ENCODE measurements around the gene ACVRL1. TPM values are rescaled to one million over a fixed set of nuclear protein-coding genes. Genes with fewer than 3 reads are reported as not detected.

The ACVRL1 gene
- total RNA-seq, 1 donor, result 9.8 TPM

DNA sequence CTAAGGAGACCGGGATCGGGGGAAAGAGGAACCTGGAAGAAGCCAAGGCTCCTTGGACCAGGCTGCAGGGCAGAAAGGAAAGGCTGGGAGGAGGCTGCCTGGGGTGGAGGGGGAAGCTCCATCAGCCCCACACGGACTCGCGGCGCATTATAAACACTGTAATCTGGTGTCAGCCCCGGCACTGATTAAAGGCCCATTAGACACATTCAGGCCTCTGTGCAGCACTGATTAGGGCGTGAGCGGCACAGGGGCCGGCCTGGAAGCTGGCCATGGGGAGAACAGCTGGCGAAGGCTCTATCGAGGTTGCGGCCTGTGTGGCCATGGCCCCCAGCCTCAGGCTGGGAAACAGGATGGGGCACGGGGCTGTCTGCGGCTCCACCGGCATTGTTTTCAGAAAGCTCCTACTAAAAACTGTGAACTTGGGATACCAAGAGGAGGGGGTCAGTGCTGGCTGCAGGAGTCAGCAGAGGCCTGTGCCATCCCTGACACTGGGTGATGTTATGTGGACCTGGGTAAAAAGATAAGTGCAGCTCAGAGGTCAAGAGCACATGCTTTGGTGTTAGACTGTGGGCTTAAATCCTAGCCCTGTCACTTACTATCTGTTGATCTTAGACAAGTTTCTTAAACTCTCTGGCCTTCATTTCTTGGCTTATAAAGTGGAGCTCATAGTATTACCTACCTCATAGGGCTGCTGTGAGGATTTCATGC lies 10.6 kb downstream of the ACVRL1 start:
- no peak overlapping the region for H3K4me2 ChIP-seq (ENCODE audit: insufficient read depth, low read length)
- no peak overlapping the region for H3K27ac ChIP-seq (ENCODE audit: low read depth, low read length)
- no peak overlapping the region for H2AFZ ChIP-seq (ENCODE audit: low read length)

DNA sequence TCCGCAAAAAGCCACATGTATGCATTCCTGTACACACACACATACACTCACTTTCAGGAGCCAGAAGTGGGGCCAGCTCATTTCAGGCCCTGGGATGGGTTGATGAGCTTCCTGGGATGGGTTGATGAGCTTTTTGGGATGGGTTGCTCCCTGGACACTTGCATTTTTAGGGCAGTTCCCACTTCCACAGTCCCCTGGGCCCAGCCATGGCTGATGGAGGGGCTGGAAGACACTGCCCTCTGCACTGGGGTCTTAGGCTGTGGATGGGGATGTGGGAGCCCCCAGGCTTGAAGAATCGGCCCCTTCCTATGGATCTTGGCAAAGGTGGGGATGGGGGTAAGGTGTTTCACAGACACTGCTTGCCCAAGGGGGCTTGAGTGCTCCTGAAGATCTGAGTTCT lies 12.7 kb downstream of the ACVRL1 start:
- Histone ChIP-seq H3K79me2 (ENCODE audit: insufficient read depth, low read length) (no peaks in the 10 kb centered on the region), H3K4me2 (ENCODE audit: insufficient read depth, low read length) (no peak overlapping the region)

More for the DNA sequence above, 10.6 kb downstream of the ACVRL1 start:
- Histone ChIP-seq H3K4me1 (ENCODE audit: insufficient read depth, low read length) (peaks cover 4% of the 10 kb centered on the region), H3K4me3 (ENCODE audit: insufficient read depth, low read length) (no peak overlapping the region), H3K36me3 (ENCODE audit: insufficient read depth, low read length) (no peaks in the 10 kb centered on the region), H3K27me3 (ENCODE audit: insufficient read depth, low read length) (no peaks in the 10 kb centered on the region), H3K79me2 (ENCODE audit: insufficient read depth, low read length) (no peaks in the 10 kb centered on the region), H3K9me3 (ENCODE audit: low read depth, low read length) (no peaks in the 10 kb centered on the region), H4K20me1 (ENCODE audit: insufficient read depth, low read length) (no peaks in the 10 kb centered on the region)
- TF ChIP-seq, protein P1, sequence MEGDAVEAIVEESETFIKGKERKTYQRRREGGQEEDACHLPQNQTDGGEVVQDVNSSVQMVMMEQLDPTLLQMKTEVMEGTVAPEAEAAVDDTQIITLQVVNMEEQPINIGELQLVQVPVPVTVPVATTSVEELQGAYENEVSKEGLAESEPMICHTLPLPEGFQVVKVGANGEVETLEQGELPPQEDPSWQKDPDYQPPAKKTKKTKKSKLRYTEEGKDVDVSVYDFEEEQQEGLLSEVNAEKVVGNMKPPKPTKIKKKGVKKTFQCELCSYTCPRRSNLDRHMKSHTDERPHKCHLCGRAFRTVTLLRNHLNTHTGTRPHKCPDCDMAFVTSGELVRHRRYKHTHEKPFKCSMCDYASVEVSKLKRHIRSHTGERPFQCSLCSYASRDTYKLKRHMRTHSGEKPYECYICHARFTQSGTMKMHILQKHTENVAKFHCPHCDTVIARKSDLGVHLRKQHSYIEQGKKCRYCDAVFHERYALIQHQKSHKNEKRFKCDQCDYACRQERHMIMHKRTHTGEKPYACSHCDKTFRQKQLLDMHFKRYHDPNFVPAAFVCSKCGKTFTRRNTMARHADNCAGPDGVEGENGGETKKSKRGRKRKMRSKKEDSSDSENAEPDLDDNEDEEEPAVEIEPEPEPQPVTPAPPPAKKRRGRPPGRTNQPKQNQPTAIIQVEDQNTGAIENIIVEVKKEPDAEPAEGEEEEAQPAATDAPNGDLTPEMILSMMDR (IDR thresholded peaks at IDR 0.05; ENCODE audit: extremely low read depth, low read depth, low read length), result no peak
- DNase-seq (ENCODE audit: insufficient read length, low spot score, missing footprints), result no peak

DNA sequence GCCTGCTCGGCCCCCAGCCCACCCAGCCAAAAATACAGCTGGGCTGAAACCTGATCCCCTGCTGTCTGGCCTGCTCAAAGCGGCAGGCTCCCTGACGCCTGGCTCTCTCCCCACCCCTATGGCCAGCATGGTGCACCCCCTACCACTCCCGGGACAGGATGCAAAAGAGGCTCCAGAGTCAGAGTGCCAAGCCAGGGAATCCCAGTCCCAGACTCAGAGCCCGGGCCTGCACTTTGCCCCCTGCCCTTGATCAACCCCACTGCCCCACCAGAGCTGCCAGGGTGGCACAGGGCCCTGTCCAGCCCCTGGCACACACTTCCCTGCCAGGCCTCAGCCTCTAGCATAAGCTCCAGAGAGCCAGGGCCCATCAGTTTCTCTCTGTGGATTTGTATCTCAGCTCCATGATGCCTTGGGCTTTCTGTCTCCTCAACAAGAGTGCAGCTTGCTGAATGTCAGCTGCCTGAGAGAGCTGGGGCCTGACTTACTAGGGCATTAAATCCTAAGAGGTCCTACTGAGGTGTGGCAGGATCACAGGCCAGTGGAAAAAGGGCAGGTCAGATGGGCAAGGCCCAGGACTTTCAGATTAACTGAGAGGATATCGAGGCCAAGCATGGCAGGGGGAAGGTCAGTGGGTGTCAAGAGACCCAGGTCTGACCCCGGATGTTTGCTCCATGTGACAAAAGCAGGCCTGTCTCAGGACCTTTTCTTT lies 13.9 kb downstream of the ACVRL1 start:
- TF ChIP-seq, protein P1 (IDR thresholded peaks at IDR 0.05; ENCODE audit: extremely low read depth, low read depth, low read length), result no peak
- Histone ChIP-seq H3K27ac (ENCODE audit: low read depth, low read length) (no peak overlapping the region), H3K79me2 (ENCODE audit: insufficient read depth, low read length) (no peaks in the 10 kb centered on the region), H4K20me1 (ENCODE audit: insufficient read depth, low read length) (no peaks in the 10 kb centered on the region), H3K9me3 (ENCODE audit: low read depth, low read length) (no peaks in the 10 kb centered on the region), H3K4me3 (ENCODE audit: insufficient read depth, low read length) (no peak overlapping the region), H3K4me2 (ENCODE audit: insufficient read depth, low read length) (no peak overlapping the region), H3K36me3 (ENCODE audit: insufficient read depth, low read length) (no peaks in the 10 kb centered on the region), H2AFZ (ENCODE audit: low read length) (no peak overlapping the region), H3K4me1 (ENCODE audit: insufficient read depth, low read length) (peaks cover 13% of the 10 kb centered on the region), H3K27me3 (ENCODE audit: insufficient read depth, low read length) (no peaks in the 10 kb centered on the region)
- DNase-seq (ENCODE audit: insufficient read length, low spot score, missing footprints), result no peak

More for the DNA sequence above, 12.7 kb downstream of the ACVRL1 start:
- TF ChIP-seq, protein P1 (IDR thresholded peaks at IDR 0.05; ENCODE audit: extremely low read depth, low read depth, low read length), result no peak
- no peak overlapping the region for H3K4me3 ChIP-seq (ENCODE audit: insufficient read depth, low read length)
- no peak overlapping the region for H2AFZ ChIP-seq (ENCODE audit: low read length)
- H3K36me3 ChIP-seq (ENCODE audit: insufficient read depth, low read length), result no peaks in the 10 kb centered on the region
- no peaks in the 10 kb centered on the region for H4K20me1 ChIP-seq (ENCODE audit: insufficient read depth, low read length)
- no peak for DNase-seq (ENCODE audit: insufficient read length, low spot score, missing footprints)
- no peaks in the 10 kb centered on the region for H3K9me3 ChIP-seq (ENCODE audit: low read depth, low read length)
- H3K4me1 ChIP-seq (ENCODE audit: insufficient read depth, low read length), result peaks cover 13% of the 10 kb centered on the region
- no peaks in the 10 kb centered on the region for H3K27me3 ChIP-seq (ENCODE audit: insufficient read depth, low read length)
- H3K27ac ChIP-seq (ENCODE audit: low read depth, low read length), result no peak overlapping the region

DNA sequence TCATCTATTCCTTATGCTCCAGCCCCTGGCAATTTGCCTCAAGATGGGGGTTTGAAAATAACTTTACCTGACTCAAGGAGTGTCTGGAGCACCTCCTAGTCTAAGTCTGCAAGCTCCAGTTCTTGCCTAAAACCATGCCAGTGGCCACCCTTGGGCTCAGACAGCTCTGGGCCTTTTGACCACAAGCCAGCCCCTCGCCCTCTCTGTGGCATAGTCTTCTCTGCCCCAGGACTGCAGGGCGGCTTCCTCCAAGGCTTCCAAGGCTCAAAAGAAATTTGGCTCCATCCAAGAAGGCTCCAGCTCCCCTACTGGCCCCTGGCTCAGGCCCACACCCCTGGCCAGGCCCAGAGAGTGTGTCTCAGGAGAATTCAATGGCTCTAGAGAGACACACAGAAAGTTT lies 14.8 kb downstream of the ACVRL1 start:
- Histone ChIP-seq H3K4me3 (ENCODE audit: insufficient read depth, low read length) (no peak overlapping the region), H3K79me2 (ENCODE audit: insufficient read depth, low read length) (no peaks in the 10 kb centered on the region), H3K36me3 (ENCODE audit: insufficient read depth, low read length) (no peaks in the 10 kb centered on the region), H3K27me3 (ENCODE audit: insufficient read depth, low read length) (no peaks in the 10 kb centered on the region), H2AFZ (ENCODE audit: low read length) (no peak overlapping the region), H3K27ac (ENCODE audit: low read depth, low read length) (no peak overlapping the region), H3K9me3 (ENCODE audit: low read depth, low read length) (no peaks in the 10 kb centered on the region), H3K4me2 (ENCODE audit: insufficient read depth, low read length) (no peak overlapping the region), H3K4me1 (ENCODE audit: insufficient read depth, low read length) (peaks cover 13% of the 10 kb centered on the region), H4K20me1 (ENCODE audit: insufficient read depth, low read length) (no peaks in the 10 kb centered on the region)
- DNase-seq (ENCODE audit: insufficient read length, low spot score, missing footprints), result no peak
- TF ChIP-seq, protein P1 (IDR thresholded peaks at IDR 0.05; ENCODE audit: extremely low read depth, low read depth, low read length), result no peak
